Measurements from ENCODE around the gene SLC30A2. TPM values are rescaled to one million over a fixed set of nuclear protein-coding genes. Genes with fewer than 3 reads are reported as not detected.

The SLC30A2 gene
- polyA plus RNA-seq, 3 donors, result not detected

DNA sequence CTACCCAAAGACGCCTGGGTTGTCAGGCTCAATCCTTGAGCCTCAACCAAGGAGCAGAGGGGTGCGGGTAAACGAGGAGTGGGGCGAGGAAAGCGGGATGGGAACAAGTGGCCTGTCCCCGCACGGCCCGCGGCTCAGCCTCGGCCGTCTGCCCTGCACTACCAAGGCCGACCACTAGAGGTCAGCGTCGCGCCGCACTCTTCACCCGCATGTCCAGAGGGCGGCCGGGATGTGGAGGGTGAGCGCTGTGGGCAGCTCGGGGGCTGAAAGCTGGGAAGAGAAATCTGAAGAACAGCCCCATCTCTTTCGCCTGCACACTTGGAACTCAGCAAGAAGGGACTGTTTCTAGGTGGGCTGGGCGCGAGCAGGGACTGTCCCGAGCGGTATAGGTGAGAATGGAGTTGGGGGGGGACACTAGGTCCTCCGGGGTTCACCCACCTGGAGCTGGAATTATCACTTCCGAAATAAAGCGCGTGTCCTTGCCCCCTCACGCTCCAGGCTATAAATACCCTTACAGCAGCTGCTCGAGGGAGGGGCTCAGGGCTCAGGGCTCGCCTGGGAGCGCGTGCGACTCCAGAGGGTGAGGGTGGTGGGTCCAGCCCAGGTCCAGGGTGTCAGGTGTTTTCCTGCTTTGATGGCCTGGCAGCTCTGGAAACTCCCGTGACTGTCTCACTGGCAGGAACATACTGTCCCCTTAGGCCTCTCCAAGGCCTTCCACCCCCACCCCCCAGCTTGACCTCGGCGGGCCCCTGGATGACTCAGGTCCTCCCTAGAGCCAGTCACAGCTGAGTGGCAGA is 9.8 kb downstream of the SLC30A2 start:
- H3K9me3 Mint-ChIP-seq, result peaks cover 0 to 5% (median 0%) of the 10 kb centered on the region in 7 donors
- intact Hi-C loops (cut with micrococcal nuclease), result loop anchor here (5.0 to 10.0 kb wide), 2 partner anchors 109 to 381 kb away; no protein-coding TSS in a partner anchor

More for the DNA sequence above, 9.8 kb downstream of the SLC30A2 start:
- H4K20me1 ChIP-seq (ENCODE audit: insufficient read depth, low read length), result no peaks in the 10 kb centered on the region
- Mint-ChIP-seq H3K27me3 (ENCODE audit: low read depth in 3 of 3) (peaks cover 25 to 33% (median 26%) of the 10 kb centered on the region in 3 donors), H3K36me3 (no peaks in the 10 kb centered on the region), H3K4me1 (peaks cover 15% of the 10 kb centered on the region), H3K27ac (peak overlapping the region in 5 of 7 donors; percentile 54 to 91 (median 88)), H3K4me3 (peak overlapping the region; percentile 95 to 96)
- no peaks in the 10 kb centered on the region for H3K36me3 ChIP-seq (replicated peaks in 1 of 2; ENCODE audit: control insufficient read depth in 1 of 2, insufficient read depth in 2 of 2, low read length in 2 of 2)
- TF ChIP-seq, protein P1, sequence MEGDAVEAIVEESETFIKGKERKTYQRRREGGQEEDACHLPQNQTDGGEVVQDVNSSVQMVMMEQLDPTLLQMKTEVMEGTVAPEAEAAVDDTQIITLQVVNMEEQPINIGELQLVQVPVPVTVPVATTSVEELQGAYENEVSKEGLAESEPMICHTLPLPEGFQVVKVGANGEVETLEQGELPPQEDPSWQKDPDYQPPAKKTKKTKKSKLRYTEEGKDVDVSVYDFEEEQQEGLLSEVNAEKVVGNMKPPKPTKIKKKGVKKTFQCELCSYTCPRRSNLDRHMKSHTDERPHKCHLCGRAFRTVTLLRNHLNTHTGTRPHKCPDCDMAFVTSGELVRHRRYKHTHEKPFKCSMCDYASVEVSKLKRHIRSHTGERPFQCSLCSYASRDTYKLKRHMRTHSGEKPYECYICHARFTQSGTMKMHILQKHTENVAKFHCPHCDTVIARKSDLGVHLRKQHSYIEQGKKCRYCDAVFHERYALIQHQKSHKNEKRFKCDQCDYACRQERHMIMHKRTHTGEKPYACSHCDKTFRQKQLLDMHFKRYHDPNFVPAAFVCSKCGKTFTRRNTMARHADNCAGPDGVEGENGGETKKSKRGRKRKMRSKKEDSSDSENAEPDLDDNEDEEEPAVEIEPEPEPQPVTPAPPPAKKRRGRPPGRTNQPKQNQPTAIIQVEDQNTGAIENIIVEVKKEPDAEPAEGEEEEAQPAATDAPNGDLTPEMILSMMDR (IDR thresholded peaks at IDR 0.05), result peak; percentile 98
- H3K9ac ChIP-seq (ENCODE audit: insufficient read depth, low read length, poor library complexity, severe bottlenecking), result peak overlapping the region; percentile 67
- peaks cover 0 to 24% of the 10 kb centered on the region in 2 donors for H3K27me3 ChIP-seq (ENCODE audit: control insufficient read depth in 2 of 2, insufficient read depth in 2 of 2, low read length in 2 of 2)
- no peaks in the 10 kb centered on the region for H3K79me2 ChIP-seq (ENCODE audit: insufficient read depth, low read length)
- peaks cover 11 to 21% of the 10 kb centered on the region in 2 donors for H3K4me1 ChIP-seq (ENCODE audit: control insufficient read depth in 1 of 2, insufficient read depth in 2 of 2, low read length in 2 of 2)
- H3K4me2 ChIP-seq (replicated peaks; ENCODE audit: extremely low read depth, low read length, poor library complexity, severe bottlenecking), result peak overlapping the region; percentile 96
- DNase-seq, result peak; percentile 66 to 75 (median 69)
- no peaks in the 10 kb centered on the region for H3K9me3 ChIP-seq (replicated peaks in 1 of 2; ENCODE audit: control insufficient read depth in 1 of 2, insufficient read depth in 1 of 2, low read length in 2 of 2)
- peak overlapping the region; percentile 57 to 83 (median 80) for H3K4me3 ChIP-seq (replicated peaks in 1 of 3; ENCODE audit: low read depth in 2 of 3, low read length in 3 of 3)
- peak overlapping the region; percentile 95 for H2AFZ ChIP-seq (ENCODE audit: insufficient read depth, low read depth, low read length, poor library complexity, severe bottlenecking)
- H3K27ac ChIP-seq (ENCODE audit: low read depth in 1 of 2, low read length in 2 of 2), result peak overlapping the region in 1 of 2 donors; percentile 36
- WGBS (ENCODE audit: insufficient coverage), result 14% methylated on average over 28 of the region's 39 CpGs

All from CD14-positive monocyte (primary cell).